Sigmoid colon (tissue), 4 donors: ENCODE measurements around the gene JMJD7.

ENCODE experiments used
- CTCF ChIP-seq, 4 experiments: fragments of 450-650 bp in 3 of 4; fragments of 200-600 bp in 1 of 4; IDR thresholded peaks; one replicate each; pipeline ENCODE4 v1.5.1; 2016 to 2019; ENCODE audit warnings: antibody characterized with exemption in 4 of 4, mild to moderate bottlenecking in 3 of 4, moderate library complexity in 2 of 4
- POLR2A ChIP-seq, 2 donors: fragments of 450-650 bp; IDR thresholded peaks; one replicate each; pipeline ENCODE4 v1.6.1; 2016; ENCODE audit warnings: antibody characterized with exemption in 2 of 2, mild to moderate bottlenecking in 2 of 2, moderate library complexity in 2 of 2
- POLR2AphosphoS5 ChIP-seq, 4 donors: sonication (generic); formaldehyde crosslinking; IDR thresholded peaks; one replicate each; pipeline ENCODE4 v1.6.1; 2017; ENCODE audit warnings: antibody characterized with exemption in 4 of 4

- TF ChIP-seq CTCF (IDR thresholded peaks at IDR 0.05): no peak
- no peak for TF ChIP-seq POLR2AphosphoS5 (IDR thresholded peaks at IDR 0.05)
- TF ChIP-seq POLR2A (IDR thresholded peaks at IDR 0.05): no peak
Measured at GRCh38 chr15:41870689-41871081, 42.8 kb downstream of the JMJD7 start.
